NOMO-1 treated with DMSO at 0.1 percent for 48 hours (cell line): ENCODE measurements around the gene PNPLA6.
"Not testable (repeated sequence)": the region's sequence is repeated elsewhere in the genome, so short reads cannot be mapped to it uniquely, and the experiment has no call there.

Source experiments
- DNase-seq: peaks from one replicate; lab custom pipeline; 2025; ENCODE audit not compliant: unreplicated experiment; lab: John Stamatoyannopoulos, UW

PNPLA6 gene

GRCh38 chr19:7529610-7530490, 5.7 kb upstream of the PNPLA6 start:
- DNase-seq: no peak

GRCh38 chr19:7533281-7533885, 2.1 kb upstream of the PNPLA6 start:
- DNase-seq: no peak

- peak; percentile 67 for DNase-seq
Measured at GRCh38 chr19:7533925-7534480, 1.5 kb upstream of the PNPLA6 start.

- peak; percentile 13 for DNase-seq
Measured at GRCh38 chr19:7534531-7535046, 928 bp upstream of the PNPLA6 start.

- DNase-seq: no peak
Measured at GRCh38 chr19:7535998-7536695, 630 bp downstream of the PNPLA6 start.

- not testable (repeated sequence) for DNase-seq
Measured at GRCh38 chr19:7538990-7539389, 3.5 kb downstream of the PNPLA6 start.

GRCh38 chr19:7539827-7540425, 4.4 kb downstream of the PNPLA6 start:
- DNase-seq: no peak

- DNase-seq: no peak
Measured at GRCh38 chr19:7540761-7541474, 5.4 kb downstream of the PNPLA6 start.

- DNase-seq: no peak
Measured at GRCh38 chr19:7541475-7541824, 5.9 kb downstream of the PNPLA6 start.

GRCh38 chr19:7541828-7542443, 6.4 kb downstream of the PNPLA6 start:
- no peak for DNase-seq

GRCh38 chr19:7542556-7543348, 7.2 kb downstream of the PNPLA6 start:
- no peak for DNase-seq

GRCh38 chr19:7544626-7545025, 9.1 kb downstream of the PNPLA6 start:
- DNase-seq: peak; percentile 56

GRCh38 chr19:7545300-7545699, 9.8 kb downstream of the PNPLA6 start:
- DNase-seq: peak; percentile 19

- DNase-seq: peak; percentile 10
Measured at GRCh38 chr19:7545904-7546303, 10.4 kb downstream of the PNPLA6 start.

GRCh38 chr19:7547159-7547558, 11.6 kb downstream of the PNPLA6 start:
- no peak for DNase-seq

GRCh38 chr19:7549429-7550148, 14.1 kb downstream of the PNPLA6 start:
- no peak for DNase-seq

- DNase-seq: no peak
Measured at GRCh38 chr19:7550169-7550770, 14.8 kb downstream of the PNPLA6 start.
